HepG2 (cell line): Measurements from ENCODE around the gene MARCHF9. TPM values are rescaled to one million over a fixed set of nuclear protein-coding genes. Genes with fewer than 3 reads are reported as not detected.

Experiments
- ATAC-seq: fragments of 200-7000 bp; cut with Tn5 transposase; 3 replicates; pipeline ENCODE4 v1.9.1; 2020; ENCODE audit warnings: mild to moderate bottlenecking, moderate library complexity
- BruUV-seq: library from RNA; stranded (reverse); fragments of 400-500 nt; replicated peaks from 2 replicates; lab custom pipeline; 2021; lab: Mats Ljungman, UMichigan
- CTCF ChIA-PET: fragments of 300-600 bp; formaldehyde crosslinking; extraction: SDS; loops from one replicate; lab custom pipeline; 2021; ENCODE audit warnings: low total read pairs, inconsistent platforms, low intra/inter-chr PET ratio; lab: Yijun Ruan, JAX
- POLR2A ChIA-PET: fragments of 350-600 bp; sonication (Branson Sonifier 250); formaldehyde crosslinking; loops from one replicate; lab custom pipeline; 2020; ENCODE audit warnings: antibody characterized with exemption, inconsistent platforms; lab: Yijun Ruan, JAX
- DNase-seq: peaks from one replicate; pipeline ENCODE4 v3.0.0-alpha.2; 2015; ENCODE audit warnings: low spot score
- FAIRE-seq: peaks from 3 replicates; lab custom pipeline; 2011; peaks lifted over from hg19 to GRCh38; lab: Jason Lieb, UNC
- H2AFZ ChIP-seq: one replicate; pipeline ENCODE4 v1.6.1; 2011; ENCODE audit warnings: low read length, inconsistent platforms
- H3K27ac ChIP-seq: fragments of 300-600 bp; 3 replicates; pipeline ENCODE4 v1.8.0; 2011; ENCODE audit warnings: mixed run types, mild to moderate bottlenecking, mixed read lengths, low read length, inconsistent platforms; ENCODE audit not compliant: insufficient read depth; ENCODE audit errors: extremely low read length
- H3K27me3 ChIP-seq, 2 experiments: fragments of 200-600 bp in 1 of 2; 2 replicates in 1 of 2; 3 replicates in 1 of 2; pipeline versions ENCODE4 v1.6.0 to v1.8.0; 2011; ENCODE audit warnings: low read length in 2 of 2, mild to moderate bottlenecking in 2 of 2, moderate library complexity in 2 of 2, inconsistent platforms in 1 of 2; ENCODE audit not compliant: insufficient read depth in 2 of 2, control insufficient read depth in 1 of 2
- H3K36me3 ChIP-seq, 2 experiments: fragments of 200-600 bp in 1 of 2; replicated peaks in 1 of 2; 2 replicates in 1 of 2; 3 replicates in 1 of 2; pipeline versions ENCODE4 v1.5.1 to v1.8.0; 2011; ENCODE audit warnings: low read length in 2 of 2, inconsistent platforms in 1 of 2; ENCODE audit not compliant: insufficient read depth in 2 of 2, control insufficient read depth in 1 of 2
- H3K4me1 ChIP-seq: 2 replicates; pipeline ENCODE4 v1.5.1; 2012; ENCODE audit warnings: low read length, inconsistent platforms; ENCODE audit not compliant: insufficient read depth
- H3K4me2 ChIP-seq: 2 replicates; pipeline ENCODE4 v1.6.0; 2011; ENCODE audit warnings: low read depth, low read length, inconsistent platforms
- H3K4me3 ChIP-seq, 3 experiments: fragments of 200-600 bp in 1 of 3; sonication (generic), shearing (Covaris generic) in 1 of 3; replicated peaks in 1 of 3; 2 replicates each; pipeline ENCODE4 v1.5.1; 2011 to 2016; ENCODE audit warnings: low read length in 3 of 3, inconsistent platforms in 2 of 3, low read depth in 2 of 3, mild to moderate bottlenecking in 2 of 3, control low read depth in 1 of 3, mixed read lengths in 1 of 3; ENCODE audit not compliant: insufficient read depth in 1 of 3
- H3K79me2 ChIP-seq: one replicate; pipeline ENCODE4 v1.6.1; 2011; ENCODE audit warnings: low read length, inconsistent platforms; ENCODE audit not compliant: insufficient read depth
- H3K9ac ChIP-seq: 2 replicates; pipeline ENCODE4 v1.6.0; 2011; ENCODE audit warnings: mild to moderate bottlenecking, low read depth, low read length, inconsistent platforms; ENCODE audit not compliant: insufficient read depth
- H3K9me3 ChIP-seq: 2 replicates; pipeline ENCODE4 v1.5.1; 2012; ENCODE audit warnings: mild to moderate bottlenecking, low read length
- H4K20me1 ChIP-seq: 2 replicates; pipeline ENCODE4 v1.6.0; 2011; ENCODE audit warnings: inconsistent platforms, mild to moderate bottlenecking, low read length, moderate library complexity; ENCODE audit not compliant: insufficient read depth
- ARNT2 ChIP-seq: sonication (generic); formaldehyde crosslinking; IDR thresholded peaks from 2 replicates; pipeline ENCODE4 v1.8.0; 2022; ENCODE audit warnings: mild to moderate bottlenecking, low read depth, missing genetic modification reagents, moderate library complexity
- CREM ChIP-seq, 2 experiments: sonication (generic) in 1 of 2; formaldehyde crosslinking in 1 of 2; IDR thresholded peaks; 2 replicates each; pipeline versions ENCODE4 v1.4.0 to v1.6.1; 2016 to 2020; ENCODE audit warnings: antibody characterized with exemption in 1 of 2, mild to moderate bottlenecking in 1 of 2, missing genetic modification reagents in 1 of 2
- HIVEP1 ChIP-seq: sonication (generic); formaldehyde crosslinking; IDR thresholded peaks from 2 replicates; pipeline ENCODE4 v1.4.0; 2020; ENCODE audit warnings: mild to moderate bottlenecking, missing genetic modification reagents
- KAT2B ChIP-seq: fragments of 150-350 bp; IDR thresholded peaks from 2 replicates; pipeline ENCODE4 v1.6.1; 2014; ENCODE audit warnings: low read depth, low read length, borderline replicate concordance
- NAIF1 ChIP-seq: sonication (generic); formaldehyde crosslinking; IDR thresholded peaks from 2 replicates; pipeline ENCODE4 v1.5.0; 2020; ENCODE audit warnings: mild to moderate bottlenecking, missing genetic modification reagents, borderline replicate concordance
- POLR2A ChIP-seq, 2 experiments: IDR thresholded peaks; 2 replicates each; pipeline ENCODE4 v1.6.1; 2011; ENCODE audit warnings: low read depth in 2 of 2, low read length in 2 of 2, mild to moderate bottlenecking in 1 of 2, moderate library complexity in 1 of 2; ENCODE audit not compliant: insufficient read depth in 1 of 2
- SMARCE1 ChIP-seq: fragments of 450-650 bp; IDR thresholded peaks from 2 replicates; pipeline ENCODE4 v1.6.1; 2017; ENCODE audit warnings: borderline replicate concordance
- TRIM24 ChIP-seq: sonication (generic); formaldehyde crosslinking; IDR thresholded peaks from 2 replicates; pipeline ENCODE4 v1.8.0; 2022; ENCODE audit warnings: mild to moderate bottlenecking, missing genetic modification reagents
- YY1 ChIP-seq: IDR thresholded peaks from 2 replicates; pipeline ENCODE4 v1.6.1; 2011; ENCODE audit warnings: low read length, low read depth, moderate library complexity, mild to moderate bottlenecking; ENCODE audit not compliant: insufficient read depth, insufficient replicate concordance
- ZNF430 ChIP-seq: sonication (generic); formaldehyde crosslinking; IDR thresholded peaks from 2 replicates; pipeline ENCODE4 v1.9.0; 2021; ENCODE audit warnings: mild to moderate bottlenecking, missing genetic modification reagents
- ZNF557 ChIP-seq: sonication (generic); formaldehyde crosslinking; IDR thresholded peaks from 2 replicates; pipeline ENCODE4 v1.4.0; 2020; ENCODE audit warnings: missing genetic modification reagents
- ZNF768 ChIP-seq: sonication (generic); formaldehyde crosslinking; IDR thresholded peaks from 2 replicates; pipeline ENCODE4 v1.4.0; 2020; ENCODE audit warnings: missing genetic modification reagents
- ZNF792 ChIP-seq: IDR thresholded peaks from 2 replicates; pipeline ENCODE4 v1.6.1; 2016
- WGBS: methylation state at CpG from one replicate; pipeline ENCODE4 v1.1.6; 2017; ENCODE audit warnings: low lambda C conversion rate; 5-methylcytosine and 5-hydroxymethylcytosine counted together
- in situ Hi-C: cut with HindIII; loops from 2 replicates; pipeline ENCODE4 v1.10.0; 2017; ENCODE audit warnings: low pct_unique_long_range_greater_than_20kb; ENCODE audit not compliant: extremely low pct_ligation_motif_present
- intact Hi-C: fragments of 100-400 bp; cut with micrococcal nuclease; formaldehyde crosslinking; loops from one replicate; pipeline ENCODE4 v1.10.0; 2022; ENCODE audit not compliant: unreplicated experiment
- polyA plus RNA-seq, 8 experiments: library from polyadenylated mRNA; depleted of rRNA in 3 of 8; stranded (reverse) in 7 of 8; unstranded in 1 of 8; fragments of >200 nt; fragmentation: Illumina TruSeq in 4 of 8; extraction: Trizol in 4 of 8; gene quantifications; 2 replicates each; pipeline versions ENCODE4 v1.2.1 to v1.2.3, GENCODE V29; 2011 to 2016; ENCODE audit warnings: low read depth in 4 of 8, missing spikeins in 1 of 8, mixed read lengths in 1 of 8; ENCODE audit not compliant: insufficient read depth in 1 of 8
- total RNA-seq, 5 experiments: library from RNA; depleted of rRNA; stranded (reverse); fragments of >200 nt; fragmentation: Illumina TruSeq; extraction: Trizol; gene quantifications; 2 replicates each; pipeline ENCODE4 v1.2.3, GENCODE V29; 2016; ENCODE audit warnings: low read depth in 1 of 5
- TF ChIP-seq, protein P1 (sequence below): sonication (generic); formaldehyde crosslinking; IDR thresholded peaks from 2 replicates; pipeline ENCODE4 v1.4.0; 2020; ENCODE audit warnings: mild to moderate bottlenecking, low read depth, missing genetic modification reagents
- TF ChIP-seq, protein P2 (sequence below): sonication (generic); formaldehyde crosslinking; IDR thresholded peaks from 2 replicates; pipeline ENCODE4 v1.8.1; 2022; ENCODE audit warnings: mild to moderate bottlenecking, missing genetic modification reagents

Gene MARCHF9
- total and polyA plus RNA-seq, 2 of the 13 experiments (the other 11 are each of a cell fraction or from before 2014, with no cell fraction given) = 5.7 to 9.6 TPM

DNA sequence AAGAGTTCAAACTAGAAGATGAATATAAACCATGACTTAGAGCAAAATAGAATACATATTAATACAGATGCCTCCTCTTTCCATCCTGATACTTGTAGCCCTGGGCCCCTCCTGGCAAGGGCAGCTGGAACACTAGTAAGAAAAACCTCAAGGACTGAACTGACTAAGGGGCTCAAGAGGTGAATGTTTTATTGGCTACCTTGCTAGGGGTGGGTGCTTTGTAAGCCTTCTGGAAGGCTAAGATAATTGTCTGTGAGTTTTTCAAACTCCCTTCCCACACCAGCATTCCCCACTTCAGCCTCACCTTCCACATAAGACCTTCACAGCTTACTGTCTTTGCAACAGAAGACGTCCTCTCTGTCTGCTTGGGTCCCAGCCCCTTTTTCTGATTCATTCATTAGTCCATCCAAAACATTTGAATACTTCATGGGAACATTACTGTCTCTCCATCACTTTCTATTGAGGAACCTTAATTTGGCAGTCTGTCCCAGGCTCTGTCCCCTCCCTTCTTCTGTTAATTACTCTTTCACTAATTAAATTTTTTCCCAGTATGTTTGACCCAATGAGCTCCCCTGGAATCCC is 1.1 kb upstream of the MARCHF9 start:
- intact Hi-C loops = no loop called here
- Histone ChIP-seq H3K27me3 (no peaks in the 10 kb centered on the region; a peak in 1 of 5 replicates), H2AFZ (no peak overlapping the region), H3K36me3 (peaks cover 8 to 15% of the 10 kb centered on the region in 2 experiments; a peak in 4 of 5 replicates), H3K4me3 (peak overlapping the region in 2 of 3 experiments; percentile 81 to 82; a peak in 2 of 6 replicates), H3K79me2 (peaks cover 24% of the 10 kb centered on the region), H3K4me1 (peaks cover 43% of the 10 kb centered on the region), H3K27ac (peak overlapping the region; percentile 30), H3K4me2 (peak overlapping the region; percentile 80; the same call in 1 of the 2 replicates), H4K20me1 (0 out of 2 replicates have a peak, but pooled peaks cover 5% of the 10 kb centered on the region), H3K9me3 (no peaks in the 10 kb centered on the region), H3K9ac (no peak overlapping the region)
- in situ Hi-C loops = no loop called here
- POLR2A ChIA-PET = interaction anchor here (1.1 to 1.2 kb wide), 2 partner anchors 9 to 18 kb away, joined by 4 to 6 read pairs; partner anchors contain the start of genes EEF1AKMT3, METTL1 and TSPAN31
- 16% methylated on average over 1 of the region's 1 CpG for WGBS
- FAIRE-seq = no peak
- DNase-seq = no peak
- CTCF ChIA-PET = no interaction called here
- no TSS peak for BruUV-seq
- ATAC-seq = no peak
- no peak for TF ChIP-seq NAIF1 (CRISPR knock-in tag)
- TF ChIP-seq, protein P1, sequence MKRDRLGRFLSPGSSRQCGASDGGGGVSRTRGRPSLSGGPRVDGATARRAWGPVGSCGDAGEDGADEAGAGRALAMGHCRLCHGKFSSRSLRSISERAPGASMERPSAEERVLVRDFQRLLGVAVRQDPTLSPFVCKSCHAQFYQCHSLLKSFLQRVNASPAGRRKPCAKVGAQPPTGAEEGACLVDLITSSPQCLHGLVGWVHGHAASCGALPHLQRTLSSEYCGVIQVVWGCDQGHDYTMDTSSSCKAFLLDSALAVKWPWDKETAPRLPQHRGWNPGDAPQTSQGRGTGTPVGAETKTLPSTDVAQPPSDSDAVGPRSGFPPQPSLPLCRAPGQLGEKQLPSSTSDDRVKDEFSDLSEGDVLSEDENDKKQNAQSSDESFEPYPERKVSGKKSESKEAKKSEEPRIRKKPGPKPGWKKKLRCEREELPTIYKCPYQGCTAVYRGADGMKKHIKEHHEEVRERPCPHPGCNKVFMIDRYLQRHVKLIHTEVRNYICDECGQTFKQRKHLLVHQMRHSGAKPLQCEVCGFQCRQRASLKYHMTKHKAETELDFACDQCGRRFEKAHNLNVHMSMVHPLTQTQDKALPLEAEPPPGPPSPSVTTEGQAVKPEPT (CRISPR knock-in tag) = no peak
- no peak for TF ChIP-seq ARNT2 (CRISPR knock-in tag)
- TF ChIP-seq KAT2B = no peak

DNA sequence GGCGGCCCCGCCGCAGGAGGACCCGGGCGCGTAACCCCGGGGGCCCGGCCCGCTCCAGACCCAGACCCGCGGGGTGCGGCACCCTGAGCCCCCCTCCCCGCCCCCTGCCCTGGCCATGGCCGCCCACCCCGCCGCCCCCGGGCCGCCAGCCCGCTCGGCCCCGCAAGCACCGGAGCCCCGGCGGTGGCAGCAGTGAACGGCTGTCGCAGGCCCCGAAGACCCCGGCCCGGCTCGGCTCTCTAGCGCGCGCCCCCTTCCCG is 221 bp downstream of the MARCHF9 start:
- Histone ChIP-seq H2AFZ (no peak overlapping the region), H3K36me3 (peaks cover 6 to 8% of the 10 kb centered on the region in 2 experiments; a peak in 3 of 5 replicates), H3K4me2 (peak overlapping the region; percentile 21; the same call in 1 of the 2 replicates), H3K9ac (peak overlapping the region; percentile 45; the same call in 1 of the 2 replicates), H3K27me3 (no peaks in the 10 kb centered on the region; a peak in 1 of 5 replicates), H4K20me1 (0 out of 2 replicates have a peak, but pooled peaks cover 5% of the 10 kb centered on the region), H3K4me3 (peak overlapping the region; percentile 37 to 82 (median 81); a peak in 4 of 6 replicates), H3K4me1 (peaks cover 43% of the 10 kb centered on the region), H3K9me3 (no peaks in the 10 kb centered on the region), H3K79me2 (peaks cover 23% of the 10 kb centered on the region), H3K27ac (peak overlapping the region; percentile 67)
- POLR2A ChIA-PET = interaction anchor here (0.7 to 3.0 kb wide), 2 partner anchors 17 to 236 kb away, joined by 3 to 14 read pairs; partner anchors contain the start of genes EEF1AKMT3 and METTL1
- no peak for DNase-seq
- CTCF ChIA-PET = no interaction called here
- no peak for FAIRE-seq
- intact Hi-C loops = no loop called here
- no TSS peak for BruUV-seq
- WGBS = 0% methylated on average over 6 of the region's 34 CpGs
- ATAC-seq = no peak
- in situ Hi-C loops = no loop called here
- TF ChIP-seq YY1 = no peak
- TF ChIP-seq POLR2A (IDR thresholded peaks at IDR 0.05; ENCODE audit: insufficient read depth in 1 of 2, low read depth in 2 of 2, low read length in 2 of 2) = no peak
- TF ChIP-seq SMARCE1 = no peak
- no peak for TF ChIP-seq TRIM24 (CRISPR knock-in tag)
- no peak for TF ChIP-seq CREM (IDR thresholded peaks at IDR 0.05)
- TF ChIP-seq CREM (CRISPR knock-in tag; IDR thresholded peaks at IDR 0.05) = no peak
- TF ChIP-seq ZNF557 (CRISPR knock-in tag) = no peak
- TF ChIP-seq, protein P2, sequence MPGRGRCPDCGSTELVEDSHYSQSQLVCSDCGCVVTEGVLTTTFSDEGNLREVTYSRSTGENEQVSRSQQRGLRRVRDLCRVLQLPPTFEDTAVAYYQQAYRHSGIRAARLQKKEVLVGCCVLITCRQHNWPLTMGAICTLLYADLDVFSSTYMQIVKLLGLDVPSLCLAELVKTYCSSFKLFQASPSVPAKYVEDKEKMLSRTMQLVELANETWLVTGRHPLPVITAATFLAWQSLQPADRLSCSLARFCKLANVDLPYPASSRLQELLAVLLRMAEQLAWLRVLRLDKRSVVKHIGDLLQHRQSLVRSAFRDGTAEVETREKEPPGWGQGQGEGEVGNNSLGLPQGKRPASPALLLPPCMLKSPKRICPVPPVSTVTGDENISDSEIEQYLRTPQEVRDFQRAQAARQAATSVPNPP (CRISPR knock-in tag) = no peak
- no peak for TF ChIP-seq ZNF792
- no peak for TF ChIP-seq HIVEP1 (CRISPR knock-in tag)
- TF ChIP-seq ZNF430 (CRISPR knock-in tag) = no peak
- TF ChIP-seq ZNF768 = no peak
